Body of pancreas (tissue), 4 donors: ENCODE measurements around the gene PPP1CA.

ENCODE experiments used
- POLR2A ChIP-seq, 3 donors: fragments of 450-650 bp; IDR thresholded peaks; one replicate each; pipeline ENCODE4 v1.6.1; 2016; ENCODE audit warnings: antibody characterized with exemption in 3 of 3, mild to moderate bottlenecking in 2 of 3
- TF ChIP-seq, protein P1 (sequence below), 7 experiments: fragments of 450-650 bp in 4 of 7; fragments of 200-600 bp in 3 of 7; sonication (generic) in 3 of 7; IDR thresholded peaks; one replicate each; pipeline ENCODE4 v1.5.1; 2016 to 2019; ENCODE audit warnings: antibody characterized with exemption in 7 of 7

DNA sequence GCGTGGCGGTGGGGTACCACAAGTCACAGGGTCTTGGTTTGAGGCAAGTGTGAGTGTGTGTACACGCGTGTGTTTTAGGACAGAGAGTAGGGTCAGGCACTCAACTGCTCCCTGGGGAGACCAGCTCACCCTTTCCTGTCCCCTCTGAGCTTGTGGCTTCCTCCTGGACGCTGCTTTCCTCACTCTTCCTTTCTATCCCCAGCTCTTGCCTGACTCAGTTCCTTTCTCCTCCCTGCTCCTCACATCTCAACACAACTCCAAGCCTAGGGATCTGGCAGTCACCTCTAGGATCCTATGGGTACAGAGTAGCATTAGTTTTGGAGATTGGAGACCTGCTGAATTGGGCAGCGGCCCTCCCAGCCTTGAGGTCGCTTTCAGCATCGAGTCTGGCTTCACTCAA lies 32.4 kb downstream of the PPP1CA start:
- TF ChIP-seq, protein P1, sequence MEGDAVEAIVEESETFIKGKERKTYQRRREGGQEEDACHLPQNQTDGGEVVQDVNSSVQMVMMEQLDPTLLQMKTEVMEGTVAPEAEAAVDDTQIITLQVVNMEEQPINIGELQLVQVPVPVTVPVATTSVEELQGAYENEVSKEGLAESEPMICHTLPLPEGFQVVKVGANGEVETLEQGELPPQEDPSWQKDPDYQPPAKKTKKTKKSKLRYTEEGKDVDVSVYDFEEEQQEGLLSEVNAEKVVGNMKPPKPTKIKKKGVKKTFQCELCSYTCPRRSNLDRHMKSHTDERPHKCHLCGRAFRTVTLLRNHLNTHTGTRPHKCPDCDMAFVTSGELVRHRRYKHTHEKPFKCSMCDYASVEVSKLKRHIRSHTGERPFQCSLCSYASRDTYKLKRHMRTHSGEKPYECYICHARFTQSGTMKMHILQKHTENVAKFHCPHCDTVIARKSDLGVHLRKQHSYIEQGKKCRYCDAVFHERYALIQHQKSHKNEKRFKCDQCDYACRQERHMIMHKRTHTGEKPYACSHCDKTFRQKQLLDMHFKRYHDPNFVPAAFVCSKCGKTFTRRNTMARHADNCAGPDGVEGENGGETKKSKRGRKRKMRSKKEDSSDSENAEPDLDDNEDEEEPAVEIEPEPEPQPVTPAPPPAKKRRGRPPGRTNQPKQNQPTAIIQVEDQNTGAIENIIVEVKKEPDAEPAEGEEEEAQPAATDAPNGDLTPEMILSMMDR (IDR thresholded peaks at IDR 0.05): no peak
- no peak for TF ChIP-seq POLR2A (IDR thresholded peaks at IDR 0.05)
